B cell (primary cell): Measurements from ENCODE around the gene ZNF398. TPM values are rescaled to one million over a fixed set of nuclear protein-coding genes. Genes with fewer than 3 reads are reported as not detected.

Experiments used
- ATAC-seq: fragments of 200-7000 bp; cut with Tn5 transposase; one replicate; pipeline ENCODE4 v1.10.0; 2021; ENCODE audit warnings: low read depth, mild to moderate bottlenecking, moderate number of reproducible peaks, moderate library complexity
- CTCF ChIA-PET: fragments of 350-600 bp; sonication (Branson Sonifier 250); formaldehyde crosslinking; loops from one replicate; lab custom pipeline; 2021; ENCODE audit warnings: antibody characterized with exemption, inconsistent platforms; lab: Charles Lee
- POLR2A ChIA-PET: fragments of 350-600 bp; sonication (Branson Sonifier 250); formaldehyde crosslinking; loops from one replicate; lab custom pipeline; 2021; ENCODE audit warnings: antibody characterized with exemption; lab: Charles Lee
- DNase-seq: peaks from one replicate; pipeline ENCODE4 v3.0.0; 2013
- H2AFZ ChIP-seq: 2 replicates; pipeline ENCODE4 v1.6.1; 2012; ENCODE audit warnings: mild to moderate bottlenecking, low read depth, low read length; ENCODE audit not compliant: insufficient read depth, poor library complexity, severe bottlenecking
- H3K27ac ChIP-seq, 2 donors: 1 replicate in 1 of 2; 2 replicates in 1 of 2; pipeline ENCODE4 v1.5.1; 2012 to 2013; ENCODE audit warnings: low read length in 2 of 2, mild to moderate bottlenecking in 2 of 2, moderate library complexity in 1 of 2
- H3K27me3 ChIP-seq, 4 experiments: fragments of 200-600 bp in 1 of 4; sonication (generic) in 1 of 4; replicated peaks in 1 of 4; 1 replicate in 2 of 4; 2 replicates in 2 of 4; pipeline versions ENCODE4 v1.6.1 to v1.7.0; 2013 to 2016; ENCODE audit warnings: low read length in 3 of 4, mild to moderate bottlenecking in 2 of 4, mixed read lengths in 1 of 4, moderate library complexity in 1 of 4; ENCODE audit not compliant: insufficient read depth in 4 of 4, control insufficient read depth in 3 of 4; ENCODE audit errors: control extremely low read depth in 1 of 4
- H3K36me3 ChIP-seq, 2 experiments: replicated peaks in 1 of 2; 1 replicate in 1 of 2; 2 replicates in 1 of 2; pipeline versions ENCODE4 v1.6.1 to v1.7.1; 2013; ENCODE audit warnings: low read length in 1 of 2; ENCODE audit not compliant: insufficient read depth in 2 of 2, control insufficient read depth in 1 of 2; ENCODE audit errors: control extremely low read depth in 1 of 2, extremely low read depth in 1 of 2
- H3K4me1 ChIP-seq, 2 donors: fragments of 200-600 bp in 1 of 2; sonication (generic) in 1 of 2; 1 replicate in 1 of 2; 2 replicates in 1 of 2; pipeline versions ENCODE4 v1.5.1 to v1.6.1; 2013 to 2017; ENCODE audit warnings: low read length in 2 of 2; ENCODE audit not compliant: control insufficient read depth in 2 of 2, insufficient read depth in 2 of 2
- H3K4me2 ChIP-seq: replicated peaks from 2 replicates; pipeline ENCODE3; 2012; ENCODE audit warnings: mild to moderate bottlenecking, low read depth, low read length; ENCODE audit not compliant: poor library complexity, severe bottlenecking
- H3K4me3 ChIP-seq, 5 experiments: fragments of 200-600 bp in 1 of 5; sonication (generic) in 1 of 5; 1 replicate in 3 of 5; 2 replicates in 2 of 5; pipeline versions ENCODE4 v1.5.1 to v1.7.0; 2011 to 2016; ENCODE audit warnings: low read length in 4 of 5, mild to moderate bottlenecking in 4 of 5, low read depth in 2 of 5, control low read depth in 1 of 5, moderate library complexity in 1 of 5; ENCODE audit not compliant: insufficient read depth in 1 of 5; ENCODE audit errors: control extremely low read depth in 1 of 5, extremely low read depth in 1 of 5
- H3K79me2 ChIP-seq: fragments of 200-600 bp; sonication (generic); one replicate; pipeline ENCODE4 v1.6.0; 2016; ENCODE audit warnings: low read length; ENCODE audit not compliant: control insufficient read depth, insufficient read depth
- H3K9ac ChIP-seq: fragments of 200-600 bp; sonication (generic); 2 replicates; pipeline ENCODE4 v1.6.1; 2017; ENCODE audit warnings: mild to moderate bottlenecking, low read length, moderate library complexity
- H3K9me3 ChIP-seq, 3 donors: one replicate each; pipeline versions ENCODE4 v1.6.1 to v1.7.1; 2013; ENCODE audit warnings: low read length in 2 of 3; ENCODE audit not compliant: control insufficient read depth in 2 of 3, insufficient read depth in 1 of 3; ENCODE audit errors: control extremely low read depth in 1 of 3
- H4K20me1 ChIP-seq: 2 replicates; pipeline ENCODE4 v1.6.0; 2012; ENCODE audit warnings: mild to moderate bottlenecking, low read length; ENCODE audit not compliant: insufficient read depth, control insufficient read depth, poor library complexity, severe bottlenecking
- H3K27ac Mint-ChIP-seq: one replicate; pipeline ENCODE4 v1.8.0; 2021; ENCODE audit warnings: mixed read lengths
- H3K27me3 Mint-ChIP-seq: one replicate; pipeline ENCODE4 v1.8.0; 2021; ENCODE audit warnings: mixed read lengths
- H3K4me1 Mint-ChIP-seq: one replicate; pipeline ENCODE4 v1.8.0; 2021; ENCODE audit warnings: mixed read lengths
- H3K4me3 Mint-ChIP-seq: one replicate; pipeline ENCODE4 v1.8.0; 2021; ENCODE audit warnings: mixed read lengths
- H3K9me3 Mint-ChIP-seq: one replicate; pipeline ENCODE4 v1.8.0; 2022; ENCODE audit warnings: mixed read lengths; ENCODE audit not compliant: insufficient read depth
- CTCF ChIP-seq: fragments of 200-600 bp; IDR thresholded peaks from one replicate; pipeline ENCODE4 v1.8.0; 2022; ENCODE audit warnings: antibody characterized with exemption, mild to moderate bottlenecking
- EZH2 ChIP-seq: IDR thresholded peaks from 2 replicates; pipeline ENCODE4 v1.6.1; 2012; ENCODE audit warnings: borderline replicate concordance, low read depth, mild to moderate bottlenecking, moderate library complexity, low read length; ENCODE audit not compliant: insufficient read depth, poor library complexity, severe bottlenecking
- WGBS: methylation state at CpG from one replicate; pipeline ENCODE4 v1.1.5; 2013; ENCODE audit warnings: missing lambda C conversion rate; ENCODE audit not compliant: insufficient coverage; 5-methylcytosine and 5-hydroxymethylcytosine counted together
- intact Hi-C: fragments of 100-400 bp; cut with micrococcal nuclease; formaldehyde crosslinking; loops from one replicate; pipeline ENCODE4 v1.10.0; 2022
- polyA plus RNA-seq: library from polyadenylated mRNA; depleted of rRNA; stranded (reverse); fragments of >200 nt; gene quantifications from 2 replicates; pipeline ENCODE4 v1.2.3, GENCODE V29; 2012
- total RNA-seq, 2 donors: library from RNA; stranded (reverse); fragments of 120-200 nt in 1 of 2; gene quantifications; 1 replicate in 1 of 2; 2 replicates in 1 of 2; pipeline versions ENCODE4 v1.2.3 to v1.2.4, GENCODE V29; 2013 to 2022

The ZNF398 gene
- total and polyA plus RNA-seq, 2 donors (not counting 1 experiment from before 2014, with no cell fraction given) = 7.7 to 22.5 TPM

- Histone ChIP-seq H2AFZ (peak overlapping the region; percentile 100), H3K9ac (peak overlapping the region; percentile 97), H3K27ac (peak overlapping the region; percentile 75 to 89), H4K20me1 (no peaks in the 10 kb centered on the region), H3K36me3 (peaks cover 0 to under 1% of the 10 kb centered on the region in 2 experiments), H3K9me3 (peaks cover 0 to 5% (median 3%) of the 10 kb centered on the region in 3 donors), H3K4me1 (peaks cover 12 to 14% of the 10 kb centered on the region in 2 donors), H3K4me2 (peak overlapping the region; percentile 94), H3K27me3 (no peaks in the 10 kb centered on the region), H3K79me2 (peaks cover 14% of the 10 kb centered on the region), H3K4me3 (peak overlapping the region; percentile 8 to 98 (median 88))
- H3K4me3 Mint-ChIP-seq = peak overlapping the region; percentile 97
- H3K27me3 Mint-ChIP-seq = no peaks in the 10 kb centered on the region
- peak overlapping the region; percentile 99 for H3K27ac Mint-ChIP-seq
- DNase-seq (no peak), ATAC-seq (no peak)
- ChIA-PET POLR2A (interaction anchor here (0.6 to 3.4 kb wide), 4 partner anchors 10 to 70 kb away, joined by 3 to 42 read pairs (median 6); partner anchors contain the start of genes ZNF282 and ZNF398), CTCF (interaction anchor here (1.0 to 6.2 kb wide), 10 partner anchors 22 to 298 kb away, joined by 3 to 70 read pairs (median 4); partner anchors contain the start of genes ZNF282 and ZNF398)
- no peak for TF ChIP-seq EZH2
- no peak for TF ChIP-seq CTCF
- peaks cover 22% of the 10 kb centered on the region for H3K4me1 Mint-ChIP-seq
- H3K9me3 Mint-ChIP-seq = no peaks in the 10 kb centered on the region
- intact Hi-C loops = loop anchor here (5.0 kb wide), 2 partner anchors 72 to 372 kb away; partner anchors contain the start of genes ZNF282 and ZNF746
- WGBS = 8% methylated on average over 17 of the region's 21 CpGs
Measured at GRCh38 chr7:149125189-149125862, 21.9 kb upstream of the ZNF398 start.
